Measurements from ENCODE around the gene UBL7.

DNA sequence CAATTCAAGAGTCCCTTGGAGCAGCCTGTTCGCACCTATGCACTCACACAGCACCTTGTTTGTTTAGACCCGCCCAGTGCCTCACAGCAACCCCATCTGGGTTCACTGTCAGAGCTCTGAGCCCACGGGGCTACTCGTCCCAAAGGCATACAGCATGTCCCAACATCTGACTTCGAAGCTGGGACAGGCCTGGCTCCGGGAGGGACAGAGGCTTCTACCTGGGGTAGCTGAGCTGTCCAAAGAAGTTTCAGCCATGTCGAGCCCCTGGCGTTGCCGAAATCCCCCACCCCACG, 64.9 kb downstream of the UBL7 start:
- TF ChIP-seq, protein P1, sequence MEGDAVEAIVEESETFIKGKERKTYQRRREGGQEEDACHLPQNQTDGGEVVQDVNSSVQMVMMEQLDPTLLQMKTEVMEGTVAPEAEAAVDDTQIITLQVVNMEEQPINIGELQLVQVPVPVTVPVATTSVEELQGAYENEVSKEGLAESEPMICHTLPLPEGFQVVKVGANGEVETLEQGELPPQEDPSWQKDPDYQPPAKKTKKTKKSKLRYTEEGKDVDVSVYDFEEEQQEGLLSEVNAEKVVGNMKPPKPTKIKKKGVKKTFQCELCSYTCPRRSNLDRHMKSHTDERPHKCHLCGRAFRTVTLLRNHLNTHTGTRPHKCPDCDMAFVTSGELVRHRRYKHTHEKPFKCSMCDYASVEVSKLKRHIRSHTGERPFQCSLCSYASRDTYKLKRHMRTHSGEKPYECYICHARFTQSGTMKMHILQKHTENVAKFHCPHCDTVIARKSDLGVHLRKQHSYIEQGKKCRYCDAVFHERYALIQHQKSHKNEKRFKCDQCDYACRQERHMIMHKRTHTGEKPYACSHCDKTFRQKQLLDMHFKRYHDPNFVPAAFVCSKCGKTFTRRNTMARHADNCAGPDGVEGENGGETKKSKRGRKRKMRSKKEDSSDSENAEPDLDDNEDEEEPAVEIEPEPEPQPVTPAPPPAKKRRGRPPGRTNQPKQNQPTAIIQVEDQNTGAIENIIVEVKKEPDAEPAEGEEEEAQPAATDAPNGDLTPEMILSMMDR (IDR thresholded peaks at IDR 0.05; ENCODE audit: low read length) = no peak
- no peak for TF ChIP-seq EZH2 (IDR thresholded peaks at IDR 0.05; ENCODE audit: borderline replicate concordance, low read length)

All from OCI-LY1 (cell line).